ENCODE measurements around the gene PLEKHA1. TPM values are rescaled to one million over a fixed set of nuclear protein-coding genes. Genes with fewer than 3 reads are reported as not detected.

The PLEKHA1 gene
- total and polyA plus RNA-seq, 2 of the 13 experiments (the other 11 are each of a cell fraction or from before 2014, with no cell fraction given), result 32.2 to 53.3 TPM

DNA sequence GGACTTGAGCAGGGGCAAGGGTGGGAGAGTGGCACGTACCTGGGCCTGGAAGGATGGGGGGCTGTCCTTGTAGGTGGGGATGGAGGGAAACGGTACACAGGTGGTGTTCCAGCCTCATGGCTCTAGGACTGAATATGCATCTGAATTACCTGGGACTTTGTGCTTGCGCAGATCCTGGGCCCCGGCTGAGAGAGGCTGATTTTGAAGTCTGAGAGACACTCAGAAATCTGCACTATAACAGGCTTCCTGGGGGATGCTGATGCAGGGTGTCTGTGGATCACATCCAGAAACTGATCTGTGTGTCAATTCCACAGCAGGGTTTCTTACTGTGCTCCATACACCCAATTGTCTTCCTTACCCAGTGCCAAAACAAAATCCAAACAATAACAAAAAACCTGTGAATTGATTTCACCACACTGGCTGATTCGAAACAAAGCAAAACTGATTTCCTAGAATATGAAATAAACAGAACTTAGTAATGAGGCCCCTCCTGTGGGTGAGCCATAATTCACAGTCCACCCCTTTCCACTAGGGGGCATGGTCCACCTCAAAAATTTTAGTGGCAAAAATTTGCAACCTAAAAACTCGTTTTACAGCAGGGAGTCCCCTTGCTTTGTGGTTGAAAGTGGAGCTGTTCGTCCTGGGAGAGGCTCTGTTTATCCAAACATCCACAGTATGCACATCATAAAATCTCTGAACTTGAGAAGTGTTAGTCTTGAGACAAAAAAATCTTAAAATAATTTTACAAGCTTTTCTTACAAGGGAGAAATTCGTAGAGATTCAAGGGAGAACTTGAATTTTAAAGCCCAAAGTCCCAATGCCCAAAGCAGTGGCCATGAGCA is 32.0 kb upstream of the PLEKHA1 start (continued):
- TF ChIP-seq ZBTB7A (CRISPR knock-in tag; IDR thresholded peaks at IDR 0.05), result no peak
- no peak for TF ChIP-seq NONO (IDR thresholded peaks at IDR 0.05)
- no peak for TF ChIP-seq NONO (CRISPR knock-in tag; conservative IDR thresholded peaks at IDR 0.05)
- TF ChIP-seq KLF13 (CRISPR knock-in tag; IDR thresholded peaks at IDR 0.05), result no peak
- TF ChIP-seq ZNF761 (CRISPR knock-in tag; conservative IDR thresholded peaks at IDR 0.05), result no peak
- 0 out of 4 replicates have a peak, but pooled peaks of 1 of the 2 experiments have one; percentile 28 for TF ChIP-seq HMGXB4 (CRISPR knock-in tag; IDR thresholded peaks at IDR 0.05; ENCODE audit: borderline replicate concordance in 1 of 2, low read depth in 1 of 2)
- TF ChIP-seq ZBTB46 (CRISPR knock-in tag; IDR thresholded peaks at IDR 0.05; ENCODE audit: borderline replicate concordance), result no peak
- no peak for TF ChIP-seq ATF1 (CRISPR knock-in tag; IDR thresholded peaks at IDR 0.05)
- TF ChIP-seq SIN3A (IDR thresholded peaks at IDR 0.05; ENCODE audit: borderline replicate concordance, low read depth, low read length), result no peak
- TF ChIP-seq ZNF451 (CRISPR knock-in tag; IDR thresholded peaks at IDR 0.05), result no peak
- TF ChIP-seq STAG1 (CRISPR knock-in tag; IDR thresholded peaks at IDR 0.05), result peak; percentile 86
- TF ChIP-seq DBP (CRISPR knock-in tag; IDR thresholded peaks at IDR 0.05; ENCODE audit: not compliant biosample characterization), result no peak
- TF ChIP-seq EEA1 (CRISPR knock-in tag; IDR thresholded peaks at IDR 0.05; ENCODE audit: borderline replicate concordance), result no peak
- no peak for TF ChIP-seq AHDC1 (CRISPR knock-in tag; IDR thresholded peaks at IDR 0.05; ENCODE audit: borderline replicate concordance)
- no peak for TF ChIP-seq PHB2 (IDR thresholded peaks at IDR 0.05; ENCODE audit: partially characterized antibody)
- TF ChIP-seq, protein P1, sequence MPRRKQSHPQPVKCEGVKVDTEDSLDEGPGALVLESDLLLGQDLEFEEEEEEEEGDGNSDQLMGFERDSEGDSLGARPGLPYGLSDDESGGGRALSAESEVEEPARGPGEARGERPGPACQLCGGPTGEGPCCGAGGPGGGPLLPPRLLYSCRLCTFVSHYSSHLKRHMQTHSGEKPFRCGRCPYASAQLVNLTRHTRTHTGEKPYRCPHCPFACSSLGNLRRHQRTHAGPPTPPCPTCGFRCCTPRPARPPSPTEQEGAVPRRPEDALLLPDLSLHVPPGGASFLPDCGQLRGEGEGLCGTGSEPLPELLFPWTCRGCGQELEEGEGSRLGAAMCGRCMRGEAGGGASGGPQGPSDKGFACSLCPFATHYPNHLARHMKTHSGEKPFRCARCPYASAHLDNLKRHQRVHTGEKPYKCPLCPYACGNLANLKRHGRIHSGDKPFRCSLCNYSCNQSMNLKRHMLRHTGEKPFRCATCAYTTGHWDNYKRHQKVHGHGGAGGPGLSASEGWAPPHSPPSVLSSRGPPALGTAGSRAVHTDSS (CRISPR knock-in tag; conservative IDR thresholded peaks at IDR 0.05), result no peak
- no peak for TF ChIP-seq STAT5B (CRISPR knock-in tag; IDR thresholded peaks at IDR 0.05)
